Measurements from ENCODE around the gene COX5A.

DNA sequence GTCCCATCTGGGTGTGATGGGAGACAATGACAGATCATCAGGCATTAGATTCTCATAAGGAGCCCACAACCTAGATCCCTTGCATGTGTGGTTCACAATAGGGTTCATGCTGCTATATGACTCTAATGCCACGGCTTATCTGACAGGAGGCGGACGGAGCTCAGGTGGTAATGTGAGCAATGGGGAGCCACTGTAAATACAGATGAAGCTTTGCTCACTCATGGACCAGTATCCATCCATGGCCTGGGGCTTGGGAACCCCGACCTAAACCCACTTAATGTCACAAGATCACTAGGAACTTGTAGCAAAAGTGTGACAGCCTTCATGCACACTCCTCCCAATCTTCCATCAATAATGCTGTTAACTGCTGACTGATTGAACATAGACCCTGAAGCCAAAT lies 29.2 kb downstream of the COX5A start:
- TF ChIP-seq, protein P1, sequence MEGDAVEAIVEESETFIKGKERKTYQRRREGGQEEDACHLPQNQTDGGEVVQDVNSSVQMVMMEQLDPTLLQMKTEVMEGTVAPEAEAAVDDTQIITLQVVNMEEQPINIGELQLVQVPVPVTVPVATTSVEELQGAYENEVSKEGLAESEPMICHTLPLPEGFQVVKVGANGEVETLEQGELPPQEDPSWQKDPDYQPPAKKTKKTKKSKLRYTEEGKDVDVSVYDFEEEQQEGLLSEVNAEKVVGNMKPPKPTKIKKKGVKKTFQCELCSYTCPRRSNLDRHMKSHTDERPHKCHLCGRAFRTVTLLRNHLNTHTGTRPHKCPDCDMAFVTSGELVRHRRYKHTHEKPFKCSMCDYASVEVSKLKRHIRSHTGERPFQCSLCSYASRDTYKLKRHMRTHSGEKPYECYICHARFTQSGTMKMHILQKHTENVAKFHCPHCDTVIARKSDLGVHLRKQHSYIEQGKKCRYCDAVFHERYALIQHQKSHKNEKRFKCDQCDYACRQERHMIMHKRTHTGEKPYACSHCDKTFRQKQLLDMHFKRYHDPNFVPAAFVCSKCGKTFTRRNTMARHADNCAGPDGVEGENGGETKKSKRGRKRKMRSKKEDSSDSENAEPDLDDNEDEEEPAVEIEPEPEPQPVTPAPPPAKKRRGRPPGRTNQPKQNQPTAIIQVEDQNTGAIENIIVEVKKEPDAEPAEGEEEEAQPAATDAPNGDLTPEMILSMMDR (IDR thresholded peaks at IDR 0.05; ENCODE audit: low read length), result no peak
- TF ChIP-seq EZH2 (IDR thresholded peaks at IDR 0.05; ENCODE audit: borderline replicate concordance, low read length), result no peak
